Gastrocnemius medialis (tissue), 4 donors: ENCODE data around the gene APPBP2. TPM values are rescaled to one million over a fixed set of nuclear protein-coding genes. Genes with fewer than 3 reads are reported as not detected.

Source experiments
- ATAC-seq, 2 donors: fragments of 150-250 bp; one replicate each; pipeline ENCODE4 v1.9.1; 2016
- DNase-seq, 2 donors: peaks; one replicate each; pipeline ENCODE4 v3.0.0-alpha.2; 2019
- H3K27ac ChIP-seq, 4 donors: fragments of 200-600 bp; sonication (generic); 1 replicate in 1 of 4; 2 replicates in 3 of 4; pipeline ENCODE4 v1.5.1; 2016 to 2018; ENCODE audit warnings: mild to moderate bottlenecking in 2 of 4, moderate library complexity in 1 of 4
- H3K27me3 ChIP-seq, 3 donors: fragments of 200-600 bp; sonication (generic) in 2 of 3; 1 replicate in 1 of 3; 2 replicates in 2 of 3; pipeline versions ENCODE4 v1.5.1 to v1.6.0; 2016 to 2019; ENCODE audit warnings: mild to moderate bottlenecking in 1 of 3, moderate library complexity in 1 of 3
- H3K36me3 ChIP-seq, 2 donors: fragments of 200-600 bp; sonication (generic) in 1 of 2; one replicate each; pipeline ENCODE4 v1.5.1; 2017 to 2018
- H3K4me1 ChIP-seq, 2 donors: fragments of 200-600 bp; sonication (generic) in 1 of 2; one replicate each; pipeline ENCODE4 v1.5.1; 2016 to 2017; ENCODE audit warnings: mild to moderate bottlenecking in 2 of 2
- H3K4me3 ChIP-seq, 4 donors: fragments of 200-600 bp; sonication (generic) in 3 of 4; 1 replicate in 1 of 4; 2 replicates in 3 of 4; pipeline ENCODE4 v1.5.1; 2016 to 2019; ENCODE audit warnings: mild to moderate bottlenecking in 2 of 4
- H3K9me3 ChIP-seq, 3 donors: fragments of 200-600 bp; sonication (generic) in 2 of 3; 1 replicate in 1 of 3; 2 replicates in 2 of 3; pipeline ENCODE4 v1.5.1; 2016 to 2019
- POLR2A ChIP-seq, 2 donors: fragments of 450-650 bp; IDR thresholded peaks; one replicate each; pipeline ENCODE4 v1.6.1; 2017; ENCODE audit warnings: antibody characterized with exemption in 2 of 2, mild to moderate bottlenecking in 2 of 2, moderate library complexity in 2 of 2
- in situ Hi-C, 4 donors: fragments of 200-750 bp; cut with MboI; loops; one replicate each; pipeline versions ENCODE4 v1.15.0 to v1.8.0; 2017; ENCODE audit warnings: low sequenced_read_pairs in 4 of 4
- intact Hi-C: fragments of 100-400 bp; cut with DNase I; formaldehyde crosslinking; loops from one replicate; pipeline ENCODE4 v1.15.1; 2023; ENCODE audit warnings: low total_unique reads
- total RNA-seq, 4 donors: library from RNA; depleted of rRNA; stranded (reverse); fragments of >200 nt; gene quantifications; one replicate each; pipeline versions ENCODE4 v1.1.0 to v1.2.3, GENCODE V29; 2016
- TF ChIP-seq, protein P1 (sequence below), 5 experiments: fragments of 450-650 bp in 3 of 5; fragments of 200-600 bp in 2 of 5; sonication (generic) in 2 of 5; IDR thresholded peaks in 4 of 5; conservative IDR thresholded peaks in 1 of 5; 1 replicate in 4 of 5; 2 replicates in 1 of 5; pipeline ENCODE4 v1.5.1; 2016 to 2019; ENCODE audit warnings: antibody characterized with exemption in 5 of 5, mild to moderate bottlenecking in 3 of 5, moderate library complexity in 3 of 5

APPBP2 gene, protein sequence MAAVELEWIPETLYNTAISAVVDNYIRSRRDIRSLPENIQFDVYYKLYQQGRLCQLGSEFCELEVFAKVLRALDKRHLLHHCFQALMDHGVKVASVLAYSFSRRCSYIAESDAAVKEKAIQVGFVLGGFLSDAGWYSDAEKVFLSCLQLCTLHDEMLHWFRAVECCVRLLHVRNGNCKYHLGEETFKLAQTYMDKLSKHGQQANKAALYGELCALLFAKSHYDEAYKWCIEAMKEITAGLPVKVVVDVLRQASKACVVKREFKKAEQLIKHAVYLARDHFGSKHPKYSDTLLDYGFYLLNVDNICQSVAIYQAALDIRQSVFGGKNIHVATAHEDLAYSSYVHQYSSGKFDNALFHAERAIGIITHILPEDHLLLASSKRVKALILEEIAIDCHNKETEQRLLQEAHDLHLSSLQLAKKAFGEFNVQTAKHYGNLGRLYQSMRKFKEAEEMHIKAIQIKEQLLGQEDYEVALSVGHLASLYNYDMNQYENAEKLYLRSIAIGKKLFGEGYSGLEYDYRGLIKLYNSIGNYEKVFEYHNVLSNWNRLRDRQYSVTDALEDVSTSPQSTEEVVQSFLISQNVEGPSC
- 10 to 100 TPM; 14.2 to 21.8 (median 18.1) TPM for total RNA-seq

DNA sequence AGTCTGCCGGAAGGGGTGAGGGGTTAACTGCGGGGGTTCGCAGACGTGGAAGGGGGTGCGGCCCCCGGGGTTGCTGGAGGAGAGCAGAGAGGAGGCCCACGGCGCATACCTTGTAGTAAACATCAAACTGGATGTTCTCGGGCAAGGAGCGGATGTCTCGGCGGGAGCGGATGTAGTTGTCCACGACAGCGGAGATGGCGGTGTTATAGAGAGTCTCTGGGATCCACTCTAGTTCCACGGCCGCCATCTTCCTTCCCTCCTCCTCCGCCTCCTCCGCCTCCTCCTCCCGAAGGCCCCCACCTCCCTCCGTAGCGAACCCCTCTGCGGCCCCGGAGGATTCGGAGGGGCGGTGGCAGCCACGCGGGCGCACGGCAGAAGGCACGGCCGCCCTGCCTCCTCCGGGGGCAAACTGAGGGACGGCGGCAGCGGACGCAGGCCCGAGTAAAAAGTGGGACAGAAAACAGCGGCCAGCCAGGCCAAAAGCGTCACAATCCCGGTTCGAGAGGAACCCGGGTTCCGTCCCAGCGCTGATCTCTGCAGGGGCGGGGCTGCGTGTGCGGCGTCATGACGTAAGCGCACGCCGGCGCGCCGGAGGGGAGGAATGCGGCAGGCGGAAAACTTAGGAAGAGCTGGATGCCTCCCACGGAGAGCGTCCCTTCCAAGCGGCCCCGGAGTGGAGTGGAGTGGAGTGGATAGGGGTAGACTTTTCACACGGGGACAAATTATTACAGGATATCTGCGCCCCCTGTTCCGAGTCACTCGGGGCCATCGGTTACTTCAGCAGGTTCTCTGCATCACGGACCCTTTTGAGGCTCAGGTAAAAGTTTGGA lies at the start of gene APPBP2:
Gene APPBP2 (minus strand): TSS at position 558 of the 830 bp plus-strand sequence. CDS start 311 bp downstream, at position 247.
- Histone ChIP-seq H3K4me1 (peaks cover 38 to 43% of the 10 kb centered on the region in 2 donors), H3K27ac (peak within 1 kb of the TSS; percentile 97 to 100 (median 98)), H3K4me3 (peak within 1 kb of the TSS; percentile 92 to 98 (median 94)), H3K36me3 (no peaks in the 10 kb centered on the region), H3K9me3 (no peaks in the 10 kb centered on the region), H3K27me3 (no peaks in the 10 kb centered on the region)
- DNase-seq (peak; percentile 71 to 82), ATAC-seq (peak; percentile 97)
- TF ChIP-seq, protein P1, sequence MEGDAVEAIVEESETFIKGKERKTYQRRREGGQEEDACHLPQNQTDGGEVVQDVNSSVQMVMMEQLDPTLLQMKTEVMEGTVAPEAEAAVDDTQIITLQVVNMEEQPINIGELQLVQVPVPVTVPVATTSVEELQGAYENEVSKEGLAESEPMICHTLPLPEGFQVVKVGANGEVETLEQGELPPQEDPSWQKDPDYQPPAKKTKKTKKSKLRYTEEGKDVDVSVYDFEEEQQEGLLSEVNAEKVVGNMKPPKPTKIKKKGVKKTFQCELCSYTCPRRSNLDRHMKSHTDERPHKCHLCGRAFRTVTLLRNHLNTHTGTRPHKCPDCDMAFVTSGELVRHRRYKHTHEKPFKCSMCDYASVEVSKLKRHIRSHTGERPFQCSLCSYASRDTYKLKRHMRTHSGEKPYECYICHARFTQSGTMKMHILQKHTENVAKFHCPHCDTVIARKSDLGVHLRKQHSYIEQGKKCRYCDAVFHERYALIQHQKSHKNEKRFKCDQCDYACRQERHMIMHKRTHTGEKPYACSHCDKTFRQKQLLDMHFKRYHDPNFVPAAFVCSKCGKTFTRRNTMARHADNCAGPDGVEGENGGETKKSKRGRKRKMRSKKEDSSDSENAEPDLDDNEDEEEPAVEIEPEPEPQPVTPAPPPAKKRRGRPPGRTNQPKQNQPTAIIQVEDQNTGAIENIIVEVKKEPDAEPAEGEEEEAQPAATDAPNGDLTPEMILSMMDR (IDR thresholded peaks at IDR 0.05 in 4 of 5, conservative IDR thresholded peaks at IDR 0.05 in 1 of 5), result no peak
- peak; percentile 85 to 88 for TF ChIP-seq POLR2A (IDR thresholded peaks at IDR 0.05)
- intact Hi-C loops, result loop anchor here (1.0 to 5.0 kb wide), 3 partner anchors 43 to 111 kb away; partner anchors contain the start of gene PPM1D
- in situ Hi-C loops, result loop anchor here in 1 of 4 donors (10.0 kb wide), 1 partner anchor 49 kb away; no protein-coding TSS in a partner anchor

DNA sequence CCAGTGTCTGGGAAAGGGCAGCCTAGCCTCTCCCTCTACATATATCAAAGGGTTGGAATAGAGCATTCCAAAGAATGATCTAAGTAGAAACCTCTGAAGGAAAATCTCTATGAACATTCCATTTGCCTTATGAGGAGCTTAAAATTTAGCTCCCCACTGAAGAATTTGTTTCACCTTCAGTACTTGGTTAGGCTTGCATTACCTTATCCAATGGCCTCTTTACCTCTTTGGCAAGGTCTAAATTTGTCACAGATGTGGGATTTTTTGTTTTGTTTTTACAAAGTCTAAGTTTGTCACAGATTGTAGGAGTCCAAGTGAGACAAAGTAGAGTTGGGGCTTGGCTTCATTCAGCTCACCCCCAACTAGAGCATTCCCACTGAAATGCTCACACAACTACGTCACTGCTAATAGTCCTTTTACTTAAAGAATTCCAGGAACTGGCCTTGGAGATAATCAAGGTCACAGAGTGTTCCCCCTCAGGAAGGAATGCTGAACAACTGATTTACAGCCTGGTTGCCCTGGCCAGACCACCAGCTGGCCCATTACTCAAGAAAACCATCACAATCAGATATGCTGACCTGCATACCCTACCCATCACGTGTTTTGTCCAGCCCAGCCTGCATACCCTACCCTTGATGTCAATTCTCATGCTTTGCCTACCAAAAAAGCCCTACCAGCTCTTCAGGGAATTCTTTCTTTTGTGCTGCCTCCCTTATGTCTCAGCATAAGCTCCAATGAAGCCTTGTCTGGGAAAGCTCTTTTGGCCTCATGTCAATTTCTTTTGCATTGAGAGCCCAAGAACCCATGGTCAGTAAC lies 47.4 kb upstream of the APPBP2 start:
- H3K27ac ChIP-seq, result peak overlapping the region; percentile 66 to 75 (median 74)
- ATAC-seq (peak in 1 of 2 donors; percentile 45), DNase-seq (no peak)
- peaks cover 8 to 9% of the 10 kb centered on the region in 2 donors for H3K4me1 ChIP-seq
- H3K27me3 ChIP-seq, result no peaks in the 10 kb centered on the region
- H3K9me3 ChIP-seq, result no peaks in the 10 kb centered on the region
- H3K4me3 ChIP-seq, result no peak overlapping the region
- peak in 1 of 2 donors; percentile 20 for TF ChIP-seq POLR2A (IDR thresholded peaks at IDR 0.05)
- TF ChIP-seq, protein P1 (IDR thresholded peaks at IDR 0.05 in 4 of 5, conservative IDR thresholded peaks at IDR 0.05 in 1 of 5), result no peak
- in situ Hi-C loops (loop anchor here in 3 of 4 donors (5.0 to 10.0 kb wide), 3 partner anchors 49 to 64 kb away; partner anchors contain the start of gene APPBP2 (in 1 of the 3)), intact Hi-C loops (no loop called here)
- no peaks in the 10 kb centered on the region for H3K36me3 ChIP-seq

DNA sequence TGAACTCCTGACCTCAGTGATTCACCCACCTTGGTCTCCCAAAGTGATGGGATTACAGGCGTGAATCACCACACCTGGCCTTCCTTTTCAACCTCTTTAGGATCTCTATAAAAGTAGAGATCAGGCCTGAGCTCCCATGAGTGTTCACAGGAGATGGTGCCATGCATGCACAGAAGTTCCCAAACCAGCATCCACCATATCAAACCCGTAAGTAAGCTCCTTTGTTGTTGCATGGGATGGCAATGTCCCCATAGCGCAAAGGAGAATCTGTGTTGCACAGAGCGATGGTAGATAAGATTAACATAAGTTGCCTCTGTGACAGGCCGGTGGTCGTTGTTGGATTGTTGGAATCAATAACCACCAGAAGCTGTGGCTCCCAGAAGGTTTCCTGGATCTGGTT lies 39.2 kb upstream of the APPBP2 start:
- Histone ChIP-seq H3K4me3 (no peak overlapping the region), H3K9me3 (no peaks in the 10 kb centered on the region), H3K27ac (no peak overlapping the region), H3K36me3 (no peaks in the 10 kb centered on the region), H3K4me1 (peaks cover 0 to 2% of the 10 kb centered on the region in 2 donors), H3K27me3 (no peaks in the 10 kb centered on the region)
- TF ChIP-seq, protein P1 (IDR thresholded peaks at IDR 0.05 in 4 of 5, conservative IDR thresholded peaks at IDR 0.05 in 1 of 5), result no peak
- no peak for TF ChIP-seq POLR2A (IDR thresholded peaks at IDR 0.05)
- DNase-seq (no peak), ATAC-seq (no peak)
- in situ Hi-C loops, result no loop called here
- intact Hi-C loops, result no loop called here

DNA sequence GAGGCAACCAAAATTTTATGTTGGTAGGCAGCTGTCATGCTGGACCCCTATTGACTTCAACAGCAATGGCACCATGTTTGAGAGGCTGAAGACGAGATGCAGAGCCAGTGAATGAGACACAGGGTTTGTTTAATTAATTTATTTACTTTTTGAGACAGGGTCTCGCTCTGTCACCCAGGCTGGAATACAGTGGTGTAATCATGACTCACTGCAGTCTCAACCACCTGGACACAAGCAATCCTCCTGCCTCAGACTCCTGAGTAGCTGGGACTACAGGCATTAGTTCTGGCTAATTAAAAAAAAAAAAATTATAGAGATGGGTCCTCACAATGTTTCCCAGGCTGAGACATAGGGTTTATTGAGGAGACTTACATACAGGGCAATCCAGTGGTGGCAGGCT lies 37.7 kb upstream of the APPBP2 start:
- DNase-seq (no peak), ATAC-seq (no peak)
- in situ Hi-C loops, result no loop called here
- Histone ChIP-seq H3K4me1 (no peaks in the 10 kb centered on the region), H3K27ac (no peak overlapping the region), H3K36me3 (no peaks in the 10 kb centered on the region), H3K27me3 (no peaks in the 10 kb centered on the region), H3K9me3 (no peaks in the 10 kb centered on the region), H3K4me3 (no peak overlapping the region)
- no peak for TF ChIP-seq POLR2A (IDR thresholded peaks at IDR 0.05)
- TF ChIP-seq, protein P1 (IDR thresholded peaks at IDR 0.05 in 4 of 5, conservative IDR thresholded peaks at IDR 0.05 in 1 of 5), result no peak
- intact Hi-C loops, result no loop called here
